GM18868 (cell line): ENCODE data around the gene TATDN2.

ENCODE experiments used
- ATAC-seq: cut with Tn5 transposase; IDR thresholded peaks from one replicate; pipeline ENCODE4 v1.9.1; 2021; ENCODE audit warnings: mild to moderate bottlenecking, moderate library complexity; ENCODE audit not compliant: unreplicated experiment

Gene TATDN2

GRCh38 chr3:10248184-10248983 lies at the start of gene TATDN2:
TATDN2 (plus strand) TSS chr3:10248459; CDS start chr3:10249201, 742 bp downstream.
- ATAC-seq, result peak; percentile 96

GRCh38 chr3:10198761-10199649 lies 49.3 kb upstream of the TATDN2 start:
- ATAC-seq, result peak; percentile 77

- no peak for ATAC-seq
These were observed 43.3 kb upstream of the TATDN2 start for GRCh38 chr3:10204921-10205320.

GRCh38 chr3:10205451-10206165 lies 42.7 kb upstream of the TATDN2 start:
- ATAC-seq, result no peak

GRCh38 chr3:10206166-10206511 lies 42.1 kb upstream of the TATDN2 start:
- ATAC-seq, result no peak

- ATAC-seq, result no peak
These were observed 35.0 kb upstream of the TATDN2 start for GRCh38 chr3:10213156-10213792.

- no peak for ATAC-seq
These were observed 32.5 kb upstream of the TATDN2 start for GRCh38 chr3:10215578-10216368.

- ATAC-seq, result no peak
These were observed 30.9 kb upstream of the TATDN2 start for GRCh38 chr3:10217359-10217758.

GRCh38 chr3:10219737-10220136 lies 28.5 kb upstream of the TATDN2 start:
- ATAC-seq, result no peak

- no peak for ATAC-seq
These were observed 24.3 kb upstream of the TATDN2 start for GRCh38 chr3:10223676-10224639.

GRCh38 chr3:10224794-10225665 lies 23.2 kb upstream of the TATDN2 start:
- peak; percentile 57 for ATAC-seq

- ATAC-seq, result no peak
These were observed 22.0 kb upstream of the TATDN2 start for GRCh38 chr3:10226293-10226692.

GRCh38 chr3:10228248-10228950 lies 19.9 kb upstream of the TATDN2 start:
- ATAC-seq, result peak; percentile 46

- ATAC-seq, result no peak
These were observed 18.7 kb upstream of the TATDN2 start for GRCh38 chr3:10229576-10229975.

GRCh38 chr3:10232137-10232536 lies 16.1 kb upstream of the TATDN2 start:
- ATAC-seq, result no peak

- no peak for ATAC-seq
These were observed 14.3 kb upstream of the TATDN2 start for GRCh38 chr3:10233988-10234387.

GRCh38 chr3:10234526-10235230 lies 13.6 kb upstream of the TATDN2 start:
- ATAC-seq, result no peak
